Spleen (tissue), 11 donors: ENCODE results near the gene GRB10. TPM values are rescaled to one million over a fixed set of nuclear protein-coding genes. Genes with fewer than 3 reads are reported as not detected.

Experiments used
- DNase-seq: peaks from one replicate; pipeline ENCODE4 v3.0.0-alpha.2; 2020
- H3K27ac ChIP-seq, 8 donors: fragments of 200-600 bp; sonication (generic) in 7 of 8; 1 replicate in 4 of 8; 2 replicates in 4 of 8; pipeline versions ENCODE4 v1.5.0 to v1.8.0; 2016 to 2021; ENCODE audit warnings: inconsistent platforms in 4 of 8, mild to moderate bottlenecking in 4 of 8, moderate library complexity in 1 of 8
- H3K27me3 ChIP-seq, 7 donors: fragments of 200-600 bp; sonication (generic) in 6 of 7; replicated peaks in 1 of 7; 1 replicate in 4 of 7; 2 replicates in 3 of 7; pipeline versions ENCODE4 v1.5.0 to v1.8.0; 2016 to 2021; ENCODE audit warnings: inconsistent platforms in 3 of 7, mild to moderate bottlenecking in 1 of 7
- H3K36me3 ChIP-seq, 6 donors: fragments of 200-600 bp; sonication (generic) in 5 of 6; 1 replicate in 4 of 6; 2 replicates in 2 of 6; pipeline versions ENCODE4 v1.5.0 to v1.8.0; 2016 to 2021; ENCODE audit warnings: inconsistent platforms in 2 of 6
- H3K4me1 ChIP-seq, 6 donors: fragments of 200-600 bp; sonication (generic) in 5 of 6; 1 replicate in 3 of 6; 2 replicates in 3 of 6; pipeline versions ENCODE4 v1.5.0 to v1.8.0; 2016 to 2021; ENCODE audit warnings: inconsistent platforms in 3 of 6
- H3K4me3 ChIP-seq, 8 donors: fragments of 200-600 bp; sonication (generic) in 7 of 8; 1 replicate in 4 of 8; 2 replicates in 4 of 8; pipeline versions ENCODE4 v1.5.0 to v1.8.0; 2016 to 2021; ENCODE audit warnings: inconsistent platforms in 4 of 8, mild to moderate bottlenecking in 4 of 8, moderate library complexity in 2 of 8
- H3K9me3 ChIP-seq, 8 donors: fragments of 200-600 bp; sonication (generic) in 7 of 8; 1 replicate in 4 of 8; 2 replicates in 4 of 8; pipeline versions ENCODE4 v1.5.0 to v1.8.0; 2016 to 2021; ENCODE audit warnings: inconsistent platforms in 4 of 8
- POLR2A ChIP-seq, 3 donors: fragments of 450-650 bp; IDR thresholded peaks; one replicate each; pipeline ENCODE4 v1.5.1; 2017; ENCODE audit warnings: antibody characterized with exemption in 3 of 3, mild to moderate bottlenecking in 1 of 3
- POLR2AphosphoS5 ChIP-seq, 3 donors: sonication (generic); formaldehyde crosslinking; IDR thresholded peaks; one replicate each; pipeline ENCODE4 v1.5.1; 2017; ENCODE audit warnings: antibody characterized with exemption in 3 of 3
- WGBS, 5 donors: extraction: QIAGEN DNeasy Blood & Tissue Kit in 3 of 5; methylation state at CpG; one replicate each; pipeline versions ENCODE4 v1.1.5 to v1.1.7; 2013 to 2018; 5-methylcytosine and 5-hydroxymethylcytosine counted together
- intact Hi-C: fragments of 100-400 bp; cut with DNase I; formaldehyde crosslinking; loops from one replicate; pipeline ENCODE4 v1.15.0; 2023; ENCODE audit warnings: low total_unique reads
- polyA plus RNA-seq, 3 donors: library from polyadenylated mRNA; stranded (reverse); fragments of 200-250 nt; gene quantifications; one replicate each; pipeline ENCODE4 v1.2.1, GENCODE V29; 2013
- total RNA-seq, 7 donors: library from RNA; depleted of rRNA in 3 of 7; stranded (reverse); fragments of >200 nt in 3 of 7; fragmentation: NEBNext Ultra II Directional in 4 of 7; extraction: Animal tissue kit (Norgen Biotek cat#: 25700) in 4 of 7; gene quantifications; one replicate each; pipeline versions ENCODE4 v1.1.0 to v1.2.1, GENCODE V29; 2016 to 2021
- TF ChIP-seq, protein P1 (sequence below), 11 experiments: fragments of 200-600 bp in 7 of 11; fragments of 450-650 bp in 4 of 11; sonication (generic) in 4 of 11; IDR thresholded peaks in 8 of 11; conservative IDR thresholded peaks in 3 of 11; 1 replicate in 7 of 11; 2 replicates in 4 of 11; pipeline versions ENCODE4 v1.4.0 to v1.8.0; 2016 to 2021; ENCODE audit warnings: antibody characterized with exemption in 11 of 11, inconsistent platforms in 4 of 11, mild to moderate bottlenecking in 1 of 11
- donor health status: healthy with polysubstance abuse.
- donor health status: DM: no; HTN: no; CAD: no; lungs with moderate emphysema.
- donor health status: DM: no; HTN: no; CAD: no.
- donor health status: Bipolar disorder and iron deficiency.
- donor health status: healthy.
- donor health status: DM: no; HTN: no; CAD: no.
- donor health status: DM: yes; HTN: yes; CAD: no.

The GRB10 gene
- total and polyA plus RNA-seq, 10 donors = 11.3 to 159 (median 115) TPM

- no peak for TF ChIP-seq POLR2AphosphoS5 (IDR thresholded peaks at IDR 0.05)
- TF ChIP-seq POLR2A (IDR thresholded peaks at IDR 0.05) = no peak
- TF ChIP-seq, protein P1, sequence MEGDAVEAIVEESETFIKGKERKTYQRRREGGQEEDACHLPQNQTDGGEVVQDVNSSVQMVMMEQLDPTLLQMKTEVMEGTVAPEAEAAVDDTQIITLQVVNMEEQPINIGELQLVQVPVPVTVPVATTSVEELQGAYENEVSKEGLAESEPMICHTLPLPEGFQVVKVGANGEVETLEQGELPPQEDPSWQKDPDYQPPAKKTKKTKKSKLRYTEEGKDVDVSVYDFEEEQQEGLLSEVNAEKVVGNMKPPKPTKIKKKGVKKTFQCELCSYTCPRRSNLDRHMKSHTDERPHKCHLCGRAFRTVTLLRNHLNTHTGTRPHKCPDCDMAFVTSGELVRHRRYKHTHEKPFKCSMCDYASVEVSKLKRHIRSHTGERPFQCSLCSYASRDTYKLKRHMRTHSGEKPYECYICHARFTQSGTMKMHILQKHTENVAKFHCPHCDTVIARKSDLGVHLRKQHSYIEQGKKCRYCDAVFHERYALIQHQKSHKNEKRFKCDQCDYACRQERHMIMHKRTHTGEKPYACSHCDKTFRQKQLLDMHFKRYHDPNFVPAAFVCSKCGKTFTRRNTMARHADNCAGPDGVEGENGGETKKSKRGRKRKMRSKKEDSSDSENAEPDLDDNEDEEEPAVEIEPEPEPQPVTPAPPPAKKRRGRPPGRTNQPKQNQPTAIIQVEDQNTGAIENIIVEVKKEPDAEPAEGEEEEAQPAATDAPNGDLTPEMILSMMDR (IDR thresholded peaks at IDR 0.05 in 8 of 11, conservative IDR thresholded peaks at IDR 0.05 in 3 of 11) = no peak
- Histone ChIP-seq H3K9me3 (no peaks in the 10 kb centered on the region), H3K4me3 (no peak overlapping the region), H3K36me3 (no peaks in the 10 kb centered on the region), H3K4me1 (no peaks in the 10 kb centered on the region), H3K27ac (no peak overlapping the region), H3K27me3 (no peaks in the 10 kb centered on the region)
- intact Hi-C loops = no loop called here
- WGBS, 5 donors = 72 to 83% (median 79%) methylated on average over 6 of the region's 6 CpGs
- DNase-seq = no peak
Measured at GRCh38 chr7:50544992-50545391, 237.7 kb downstream of the GRB10 start.

GRCh38 chr7:50543776-50544442 is 238.8 kb downstream of the GRB10 start:
- no peak overlapping the region for H3K27ac ChIP-seq
- TF ChIP-seq POLR2AphosphoS5 (IDR thresholded peaks at IDR 0.05) (no peak), POLR2A (IDR thresholded peaks at IDR 0.05) (no peak)
- H3K4me1 ChIP-seq = no peaks in the 10 kb centered on the region
- no peaks in the 10 kb centered on the region for H3K9me3 ChIP-seq
- no peak for DNase-seq
- intact Hi-C loops = no loop called here
- 89 to 94% (median 94%) methylated on average over 17 to 18 of the region's 18 CpGs for WGBS, 5 donors
- no peak overlapping the region for H3K4me3 ChIP-seq
- H3K27me3 ChIP-seq = no peaks in the 10 kb centered on the region
- no peaks in the 10 kb centered on the region for H3K36me3 ChIP-seq

DNA sequence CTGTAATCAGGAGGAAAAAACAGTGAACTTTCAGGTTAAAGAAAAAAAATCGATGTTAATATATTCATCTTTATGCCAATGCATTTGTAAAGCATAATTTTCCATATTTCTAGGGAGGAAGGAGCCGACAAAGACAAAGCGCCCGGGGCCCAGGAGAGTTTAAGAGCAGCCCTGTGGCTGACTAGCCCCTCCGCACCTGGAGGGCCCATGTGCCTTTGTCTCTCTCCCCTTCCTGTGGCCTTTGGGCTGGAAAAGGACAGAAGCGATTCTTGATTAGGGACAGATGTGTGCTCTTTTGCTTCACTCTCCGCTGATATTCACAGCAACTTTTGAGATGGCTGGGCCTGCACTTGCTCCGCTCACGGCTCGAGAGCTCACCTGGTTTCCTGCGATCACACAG is 240.6 kb downstream of the GRB10 start:
- H3K27ac ChIP-seq = no peak overlapping the region
- no peaks in the 10 kb centered on the region for H3K27me3 ChIP-seq
- H3K4me1 ChIP-seq = no peaks in the 10 kb centered on the region
- no peak for DNase-seq
- TF ChIP-seq, protein P1 (IDR thresholded peaks at IDR 0.05 in 8 of 11, conservative IDR thresholded peaks at IDR 0.05 in 3 of 11) = no peak
- TF ChIP-seq POLR2AphosphoS5 (IDR thresholded peaks at IDR 0.05) (no peak), POLR2A (IDR thresholded peaks at IDR 0.05) (no peak)
- 82 to 96% (median 92%) methylated on average over 11 of the region's 11 CpGs for WGBS, 5 donors
- intact Hi-C loops = no loop called here
- no peak overlapping the region for H3K4me3 ChIP-seq
- H3K9me3 ChIP-seq = no peaks in the 10 kb centered on the region
- no peaks in the 10 kb centered on the region for H3K36me3 ChIP-seq

- TF ChIP-seq, protein P1 (IDR thresholded peaks at IDR 0.05 in 8 of 11, conservative IDR thresholded peaks at IDR 0.05 in 3 of 11) = no peak
- no peak for TF ChIP-seq POLR2AphosphoS5 (IDR thresholded peaks at IDR 0.05)
- TF ChIP-seq POLR2A (IDR thresholded peaks at IDR 0.05) = no peak
- no peak overlapping the region for H3K4me3 ChIP-seq
- H3K4me1 ChIP-seq = no peaks in the 10 kb centered on the region
- intact Hi-C loops = no loop called here
- H3K27ac ChIP-seq = no peak overlapping the region
- no peaks in the 10 kb centered on the region for H3K36me3 ChIP-seq
- DNase-seq = no peak
- no peaks in the 10 kb centered on the region for H3K27me3 ChIP-seq
- no peaks in the 10 kb centered on the region for H3K9me3 ChIP-seq
- WGBS, 5 donors = 84 to 95% (median 92%) methylated on average over 8 to 9 of the region's 9 CpGs
Measured at GRCh38 chr7:50540785-50541579, 241.7 kb downstream of the GRB10 start.

Other genes with a start within 250 kb of the GRB10 start
- under 1 TPM in 3 of 7 donors, not detected in 4; 0.26 to 0.55 (median 0.51) TPM for gene DDC, start 217.5 kb downstream of the GRB10 start, total RNA-seq
- gene DDC, start 217.5 kb downstream of the GRB10 start, polyA plus RNA-seq = under 1 TPM; 0.03 to 0.32 (median 0.13) TPM